ENCODE results near the gene TBC1D4.
"Not testable (repeated sequence)": the region's sequence is repeated elsewhere in the genome, so short reads cannot be mapped to it uniquely, and the experiment has no call there.

TBC1D4 gene

DNA sequence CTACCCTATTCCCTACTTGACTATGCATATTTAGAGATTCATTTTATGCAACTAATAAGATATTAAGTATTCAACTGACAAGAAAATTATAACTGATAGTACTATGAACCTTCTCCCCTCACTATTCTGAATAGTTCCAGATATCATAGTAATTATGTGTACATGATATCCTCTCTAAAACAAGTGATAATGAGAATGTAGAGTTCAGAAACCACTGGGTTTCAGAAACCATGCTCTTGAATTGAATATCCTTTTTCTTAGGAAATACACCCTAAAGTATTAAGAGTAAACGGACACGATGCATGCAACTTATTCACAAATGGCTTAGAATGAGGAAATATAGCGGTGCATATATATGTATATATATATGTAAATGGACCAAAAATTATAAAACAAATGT is 160.9 kb downstream of the TBC1D4 start:
- DNase-seq (ENCODE audit: low spot score): no peak

DNA sequence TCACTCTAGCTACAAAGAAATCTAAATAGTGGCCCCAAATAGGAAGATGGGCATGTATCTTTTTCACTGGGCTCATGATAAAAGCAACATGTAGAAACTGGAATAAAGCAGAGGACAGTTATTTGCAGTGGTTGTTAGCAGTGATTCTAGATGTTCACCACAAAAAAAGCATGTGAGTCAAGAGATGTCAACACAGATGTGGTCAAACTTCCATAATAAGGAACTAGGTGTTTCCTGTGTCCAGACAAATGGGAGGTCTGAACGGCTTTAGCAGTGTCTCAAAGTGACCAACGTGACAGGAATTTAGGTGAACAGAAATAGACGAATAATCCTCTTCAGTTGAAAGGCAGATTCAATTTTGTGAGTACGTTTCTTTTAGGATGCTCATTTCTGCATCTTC is 162.7 kb downstream of the TBC1D4 start:
- DNase-seq (ENCODE audit: low spot score): no peak

DNA sequence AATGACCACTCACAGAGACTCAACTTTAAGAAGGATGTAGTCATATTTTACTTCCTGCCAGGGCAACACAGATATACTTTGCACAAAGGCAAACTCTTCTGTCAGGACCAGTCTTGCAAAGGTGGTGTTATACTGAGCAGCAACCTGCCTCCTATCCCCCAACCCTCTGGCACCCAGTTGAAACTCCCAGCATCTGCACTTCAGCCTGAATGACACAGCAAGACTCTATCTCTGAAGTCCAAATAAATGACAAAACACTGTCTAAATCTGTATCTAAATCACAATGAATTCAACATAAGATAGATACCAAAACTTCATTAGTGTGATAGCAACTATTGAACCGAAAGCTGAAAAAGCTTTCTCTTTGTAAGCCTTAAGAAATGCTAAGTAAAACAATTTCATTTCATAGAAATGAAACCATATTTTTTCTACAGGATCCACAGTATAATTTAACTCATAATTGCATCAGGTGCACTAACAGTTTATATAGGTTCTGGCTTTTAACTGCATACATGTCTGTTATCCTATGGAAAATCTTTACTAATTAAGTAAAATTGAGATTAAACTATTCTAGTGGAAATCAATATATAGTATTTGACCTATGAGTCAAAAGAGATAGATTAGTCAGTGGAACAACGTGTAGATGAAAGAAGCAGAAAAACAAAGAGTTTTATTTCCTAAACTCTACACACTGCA is 163.7 kb downstream of the TBC1D4 start:
- DNase-seq (ENCODE audit: low spot score): no peak

- no peak for DNase-seq (ENCODE audit: low spot score)
These were observed 165.5 kb downstream of the TBC1D4 start for GRCh38 chr13:75316427-75316826.

- peak; percentile 14 for DNase-seq (ENCODE audit: low spot score)
These were observed 169.0 kb downstream of the TBC1D4 start for GRCh38 chr13:75312884-75313520.

DNA sequence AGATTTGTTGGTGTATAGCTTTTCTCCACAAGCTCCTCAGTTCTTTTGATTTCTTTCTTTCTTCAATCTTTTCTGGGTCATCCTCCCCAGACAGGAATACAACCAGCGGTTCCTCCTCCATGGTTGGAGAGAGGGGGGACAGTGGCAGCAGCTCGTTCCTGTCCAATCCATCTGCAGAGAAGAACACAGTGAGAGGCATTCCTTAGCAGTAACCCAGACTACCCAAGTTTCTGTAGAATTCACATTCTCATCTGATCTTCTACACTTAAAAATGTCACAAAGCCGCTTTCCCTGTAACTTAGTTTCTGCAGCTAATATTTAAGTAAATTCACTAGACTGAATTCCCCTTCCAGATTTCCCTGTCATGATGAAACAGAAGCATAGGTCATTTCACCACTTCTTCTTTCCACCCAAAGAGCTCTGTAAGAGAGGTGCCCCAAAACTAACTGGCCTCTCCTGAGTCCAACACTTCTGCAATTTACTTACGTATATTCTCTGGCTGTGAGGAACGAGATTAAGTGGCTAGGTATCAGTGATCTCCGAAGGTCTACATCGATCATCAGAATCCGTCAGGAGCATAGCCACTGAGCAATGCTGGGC is 171.9 kb downstream of the TBC1D4 start:
- DNase-seq (ENCODE audit: low spot score): no peak

DNA sequence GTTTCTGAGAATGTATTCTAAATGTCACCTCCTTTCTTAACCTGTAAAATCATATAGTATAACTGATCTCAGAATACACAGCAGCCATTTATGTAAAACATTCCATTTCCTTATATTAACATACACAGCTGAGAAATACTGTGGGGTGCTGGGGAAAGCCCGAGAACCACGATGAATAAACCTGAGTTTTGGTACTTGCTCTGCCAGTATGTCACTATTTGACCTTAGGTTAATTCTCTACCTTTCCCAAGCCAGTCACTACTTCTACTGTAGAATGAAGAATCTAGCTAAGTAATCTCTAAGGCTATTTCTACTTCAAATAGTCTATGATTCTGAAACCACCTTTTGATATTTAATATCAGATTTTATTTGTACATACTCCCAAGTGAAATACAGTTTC is 173.7 kb downstream of the TBC1D4 start:
- DNase-seq (ENCODE audit: low spot score): no peak

GRCh38 chr13:75307370-75307949 is 174.5 kb downstream of the TBC1D4 start:
- DNase-seq (ENCODE audit: low spot score): no peak

DNA sequence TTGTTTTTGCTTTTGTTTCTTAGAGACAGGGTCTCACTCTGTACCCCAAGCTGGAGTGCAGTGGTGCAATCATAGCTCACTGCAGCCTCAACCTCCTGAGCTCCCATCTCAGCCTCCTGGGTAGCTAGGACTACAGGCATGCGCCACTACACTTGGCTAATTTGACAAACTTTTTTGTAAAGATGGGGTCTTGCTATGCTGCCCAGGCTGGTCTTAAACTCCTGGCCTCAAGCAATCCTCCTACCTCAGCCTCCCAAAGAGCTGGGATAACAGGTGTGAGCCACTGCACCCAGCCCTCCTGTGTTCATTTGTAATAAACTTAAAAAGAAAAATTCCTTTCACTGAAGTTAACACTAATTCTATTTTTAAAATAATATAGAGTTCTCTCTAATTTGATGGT is 175.0 kb downstream of the TBC1D4 start:
- DNase-seq (ENCODE audit: low spot score): not testable (repeated sequence)

GRCh38 chr13:75305059-75305458 is 176.9 kb downstream of the TBC1D4 start:
- DNase-seq (ENCODE audit: low spot score): no peak

DNA sequence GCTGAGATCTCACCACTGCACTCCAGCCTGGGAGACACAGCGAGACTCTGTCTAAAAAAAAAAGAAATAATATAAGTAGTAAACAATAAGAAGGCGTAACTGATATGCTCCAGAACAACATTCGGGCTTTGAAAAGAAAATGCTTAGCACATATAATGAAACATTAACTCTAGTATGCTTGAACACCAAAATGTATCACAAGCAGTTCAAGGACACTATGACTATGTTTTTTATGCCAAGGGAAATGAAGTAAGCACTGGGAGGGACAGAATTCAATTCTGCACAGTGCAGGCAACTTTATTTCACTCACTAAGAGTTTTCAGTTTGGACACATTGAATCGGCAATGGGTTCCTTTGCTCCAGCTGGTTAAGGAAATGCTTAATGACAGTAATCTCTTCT is 178.7 kb downstream of the TBC1D4 start:
- no peak for DNase-seq (ENCODE audit: low spot score)

GRCh38 chr13:75302071-75302698 is 179.8 kb downstream of the TBC1D4 start:
- DNase-seq (ENCODE audit: low spot score): no peak

- no peak for DNase-seq (ENCODE audit: low spot score)
These were observed 181.8 kb downstream of the TBC1D4 start for GRCh38 chr13:75299913-75300862.

DNA sequence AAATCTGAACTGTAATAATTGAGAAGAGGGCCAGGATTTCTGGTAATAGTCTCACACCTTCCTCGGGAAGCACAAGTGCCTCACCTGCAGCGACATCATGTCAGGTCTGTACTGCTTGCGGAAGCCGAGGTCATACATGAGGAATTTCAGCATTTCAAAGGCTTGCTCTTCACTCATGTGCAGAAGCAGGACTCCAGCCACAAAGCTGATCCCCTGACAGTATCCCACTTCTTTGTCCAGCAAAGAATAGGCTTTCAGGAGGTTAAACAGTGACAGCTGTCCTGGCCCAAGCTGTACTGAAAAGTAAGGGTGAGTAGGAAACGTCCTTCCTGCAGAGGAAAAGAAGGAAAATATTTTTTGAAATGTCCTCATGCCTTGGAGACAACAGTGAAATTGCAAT is 182.7 kb downstream of the TBC1D4 start:
- no peak for DNase-seq (ENCODE audit: low spot score)

- DNase-seq (ENCODE audit: low spot score): no peak
These were observed 185.3 kb downstream of the TBC1D4 start for GRCh38 chr13:75296641-75297040.

GRCh38 chr13:75295201-75295600 is 186.8 kb downstream of the TBC1D4 start:
- no peak for DNase-seq (ENCODE audit: low spot score)

GRCh38 chr13:75294110-75294509 is 187.9 kb downstream of the TBC1D4 start:
- DNase-seq (ENCODE audit: low spot score): no peak

GRCh38 chr13:75285310-75285709 is 196.7 kb downstream of the TBC1D4 start:
- DNase-seq (ENCODE audit: low spot score): no peak

GRCh38 chr13:75279834-75280369 is 202.1 kb downstream of the TBC1D4 start:
- no peak for DNase-seq (ENCODE audit: low spot score)

- DNase-seq (ENCODE audit: low spot score): not testable (repeated sequence)
These were observed 208.3 kb downstream of the TBC1D4 start for GRCh38 chr13:75273695-75274094.

DNA sequence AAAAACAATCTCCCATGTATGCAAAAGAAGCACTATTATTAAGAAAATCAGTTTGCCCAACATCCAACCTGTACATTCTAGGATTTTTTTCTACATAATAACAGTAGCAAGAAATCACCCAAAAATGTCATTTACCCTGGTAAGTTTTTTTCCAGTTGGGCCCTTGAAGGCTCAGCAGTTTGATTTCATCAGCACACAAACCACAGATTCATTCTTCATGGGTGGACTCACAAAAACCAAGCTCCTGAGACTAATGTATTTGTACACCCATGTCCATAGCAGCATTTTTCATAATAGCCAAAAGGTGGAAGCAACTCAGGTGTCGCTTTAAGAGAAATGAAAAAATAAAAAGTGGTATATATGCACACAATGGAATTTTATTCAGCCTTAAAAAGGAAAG is 210.1 kb downstream of the TBC1D4 start:
- no peak for DNase-seq (ENCODE audit: low spot score)
